Right lobe of liver (tissue), 4 donors: ENCODE measurements around the gene RNF8.

Source experiments
- CTCF ChIP-seq, 4 donors: fragments of 200-600 bp in 3 of 4; fragments of 450-650 bp in 1 of 4; IDR thresholded peaks; one replicate each; pipeline versions ENCODE4 v1.5.1 to v1.8.0; 2016 to 2022; ENCODE audit warnings: antibody characterized with exemption in 4 of 4, mild to moderate bottlenecking in 2 of 4
- POLR2A ChIP-seq: fragments of 450-650 bp; IDR thresholded peaks from one replicate; pipeline ENCODE4 v1.6.1; 2017; ENCODE audit warnings: antibody characterized with exemption, mild to moderate bottlenecking
- donor health status: DM: no; HTN: no; CAD: no.
- donor health status: DM: no; HTN: no; CAD: no.
- donor health status: DM: no; HTN: yes; CAD: no.

- TF ChIP-seq POLR2A (no peak), CTCF (IDR thresholded peaks at IDR 0.05) (no peak)
Measured at GRCh38 chr6:37317312-37318038, 36.3 kb upstream of the RNF8 start.
